GM12801 (cell line): Measurements from ENCODE around the gene OR10G2.

Experiments
- TF ChIP-seq, protein P1 (sequence below): IDR thresholded peaks from one replicate; pipeline ENCODE4 v1.5.1; 2011; ENCODE audit warnings: control low read depth; ENCODE audit not compliant: insufficient read length; ENCODE audit errors: extremely low read depth

Gene OR10G2

DNA sequence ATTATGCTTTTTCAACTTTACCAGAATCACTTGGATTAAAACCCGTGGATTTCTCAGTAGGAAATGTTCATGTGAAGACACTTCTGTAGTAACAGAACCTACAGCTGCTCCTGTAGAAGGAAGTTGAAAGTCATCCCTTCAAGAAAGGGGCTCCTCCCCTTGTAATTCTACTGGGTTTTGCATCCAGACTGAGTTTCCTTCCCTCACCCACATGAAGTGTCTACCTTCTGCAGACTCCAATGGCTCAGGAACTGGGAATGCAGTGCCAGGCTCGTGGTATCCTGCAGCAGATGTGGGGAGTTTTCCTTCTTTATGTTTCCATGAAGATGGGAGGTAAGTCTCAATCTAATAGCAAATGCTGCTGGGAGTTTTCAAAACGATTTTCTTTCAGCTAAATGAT is 7.9 kb upstream of the OR10G2 start:
- TF ChIP-seq, protein P1, sequence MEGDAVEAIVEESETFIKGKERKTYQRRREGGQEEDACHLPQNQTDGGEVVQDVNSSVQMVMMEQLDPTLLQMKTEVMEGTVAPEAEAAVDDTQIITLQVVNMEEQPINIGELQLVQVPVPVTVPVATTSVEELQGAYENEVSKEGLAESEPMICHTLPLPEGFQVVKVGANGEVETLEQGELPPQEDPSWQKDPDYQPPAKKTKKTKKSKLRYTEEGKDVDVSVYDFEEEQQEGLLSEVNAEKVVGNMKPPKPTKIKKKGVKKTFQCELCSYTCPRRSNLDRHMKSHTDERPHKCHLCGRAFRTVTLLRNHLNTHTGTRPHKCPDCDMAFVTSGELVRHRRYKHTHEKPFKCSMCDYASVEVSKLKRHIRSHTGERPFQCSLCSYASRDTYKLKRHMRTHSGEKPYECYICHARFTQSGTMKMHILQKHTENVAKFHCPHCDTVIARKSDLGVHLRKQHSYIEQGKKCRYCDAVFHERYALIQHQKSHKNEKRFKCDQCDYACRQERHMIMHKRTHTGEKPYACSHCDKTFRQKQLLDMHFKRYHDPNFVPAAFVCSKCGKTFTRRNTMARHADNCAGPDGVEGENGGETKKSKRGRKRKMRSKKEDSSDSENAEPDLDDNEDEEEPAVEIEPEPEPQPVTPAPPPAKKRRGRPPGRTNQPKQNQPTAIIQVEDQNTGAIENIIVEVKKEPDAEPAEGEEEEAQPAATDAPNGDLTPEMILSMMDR = no peak

DNA sequence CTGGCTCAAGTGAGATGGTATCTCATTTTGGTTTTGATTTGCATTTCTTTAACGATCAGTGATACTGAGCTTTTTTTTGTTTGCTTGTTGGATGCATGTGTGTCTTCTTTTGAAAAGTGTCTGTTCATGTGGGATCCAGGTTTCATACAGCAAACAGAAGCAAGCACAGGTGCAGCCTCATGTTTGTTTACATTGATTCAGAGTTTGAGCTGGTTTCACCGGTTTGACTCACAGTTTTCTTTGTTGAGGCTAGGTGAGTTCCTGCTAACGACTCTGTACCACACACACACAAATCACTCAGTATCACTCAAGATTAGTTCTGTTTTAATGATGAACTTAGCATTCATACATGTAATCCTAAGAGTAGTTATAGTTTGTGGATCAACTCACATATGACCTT is 3.7 kb downstream of the OR10G2 start:
- TF ChIP-seq, protein P1 = no peak

DNA sequence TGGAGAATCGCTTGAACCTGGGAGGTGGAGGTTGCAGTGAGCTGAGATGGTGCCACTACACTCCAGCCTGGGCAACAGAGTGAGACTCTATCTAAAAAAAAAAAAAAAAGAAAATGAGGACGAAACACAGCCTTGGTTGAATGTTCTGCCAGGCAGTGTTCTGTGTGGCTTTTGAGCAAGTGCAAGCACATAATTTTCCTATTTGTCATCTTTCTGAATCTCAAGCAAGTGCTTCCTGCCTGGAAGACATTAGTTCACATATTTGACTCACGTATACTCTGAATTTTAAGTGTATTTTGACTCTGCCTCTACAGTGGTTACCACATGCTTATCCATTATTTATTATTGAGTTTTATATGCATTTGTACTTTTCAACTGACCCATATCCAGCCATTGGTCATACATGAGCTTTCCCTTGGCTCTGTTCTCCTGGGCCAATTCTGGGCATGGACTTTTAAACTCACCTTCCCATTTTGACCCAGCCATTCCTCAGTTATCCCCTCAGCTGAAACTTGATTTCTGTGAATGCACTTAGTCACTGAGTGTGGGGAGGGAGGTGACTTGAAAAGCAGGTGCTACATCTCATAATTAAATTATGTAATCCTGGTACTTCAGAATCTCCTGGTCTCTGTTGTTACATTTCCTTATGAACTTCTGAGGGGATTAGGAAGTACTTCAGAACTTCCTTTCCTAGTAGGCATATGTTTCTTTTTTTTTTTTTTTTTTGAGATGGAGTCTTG is 8.1 kb downstream of the OR10G2 start:
- TF ChIP-seq, protein P1 = no peak

DNA sequence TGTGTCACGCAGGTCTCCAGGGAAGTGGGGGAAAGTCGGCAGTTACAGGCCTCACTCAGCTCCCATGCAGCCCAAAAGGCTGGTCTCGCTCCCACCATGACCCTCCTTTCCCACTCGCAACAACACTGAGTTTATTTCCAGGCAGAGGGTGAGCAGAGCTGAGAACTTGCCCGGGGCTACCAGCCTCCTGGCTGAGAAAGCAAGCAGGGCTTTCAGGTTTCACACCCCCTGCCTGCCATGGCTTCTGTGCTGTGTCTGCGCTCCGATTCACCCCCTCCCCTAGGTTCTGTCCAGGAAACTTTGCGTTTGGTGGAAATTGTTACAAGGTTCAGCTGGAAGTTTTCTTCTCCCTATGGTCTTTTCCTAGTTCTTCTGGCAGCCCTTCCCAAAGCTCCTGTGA is 17.1 kb downstream of the OR10G2 start:
- TF ChIP-seq, protein P1 = no peak

DNA sequence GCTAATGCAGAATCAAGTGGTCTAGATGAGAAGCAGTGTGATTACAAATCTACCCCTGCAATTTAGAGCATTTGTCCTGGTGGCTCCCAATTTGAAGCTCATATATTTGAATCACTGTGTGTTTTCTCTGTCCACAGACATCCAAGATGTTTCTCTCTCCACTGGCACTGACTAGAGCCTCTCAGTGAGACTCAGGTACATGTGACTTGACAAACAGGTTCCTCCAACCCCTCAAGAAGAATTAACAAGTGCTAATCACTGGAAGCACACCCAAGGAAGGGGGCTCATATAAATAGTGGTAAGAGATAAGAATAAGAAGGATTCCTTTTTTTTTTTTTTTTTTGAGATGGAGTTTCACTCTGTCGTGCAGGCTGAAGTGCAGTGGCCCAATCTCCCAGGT is 20.5 kb downstream of the OR10G2 start:
- TF ChIP-seq, protein P1 = no peak

DNA sequence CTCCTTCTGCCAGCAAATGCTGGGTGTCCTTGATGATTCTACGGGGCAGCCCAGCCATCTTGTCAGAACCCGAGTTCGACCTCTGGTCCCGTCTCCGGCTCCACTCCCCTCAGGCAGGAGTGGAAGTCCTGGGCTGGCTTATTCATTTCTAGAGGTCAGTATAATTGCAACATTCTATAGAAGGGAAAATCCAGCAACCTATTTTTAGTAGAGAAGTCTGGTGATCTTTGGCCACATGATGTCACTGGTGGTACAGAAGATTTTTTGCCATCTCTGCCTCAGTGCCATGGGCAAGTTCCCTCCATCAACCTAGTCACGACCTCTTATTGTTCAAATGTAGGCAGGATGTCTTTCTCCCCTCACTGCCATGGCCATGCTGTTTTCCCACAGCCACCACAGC is 22.4 kb downstream of the OR10G2 start:
- TF ChIP-seq, protein P1 = no peak

DNA sequence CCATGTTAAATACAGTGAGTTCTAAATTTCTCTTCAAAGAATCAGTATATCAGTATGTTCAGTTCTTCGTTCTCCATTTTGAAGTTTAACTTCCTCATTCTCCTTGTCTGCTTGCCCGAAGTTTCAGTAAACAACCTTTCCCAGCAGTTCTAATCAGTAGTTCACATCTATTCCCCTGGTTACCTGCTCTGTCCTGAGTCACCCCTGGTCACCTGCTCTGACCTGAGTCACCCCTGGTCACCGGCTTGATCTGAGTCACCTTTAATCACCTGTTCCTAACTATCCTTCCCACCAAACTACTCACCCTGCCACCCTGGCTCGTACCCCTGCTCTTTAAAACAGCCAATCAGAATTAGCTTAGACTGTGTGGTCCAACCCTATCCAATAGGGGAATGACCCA is 45.4 kb downstream of the OR10G2 start:
- TF ChIP-seq, protein P1 = no peak
